Esophagus muscularis mucosa (tissue), 4 donors: Measurements from ENCODE around the gene PRKCH. TPM values are rescaled to one million over a fixed set of nuclear protein-coding genes. Genes with fewer than 3 reads are reported as not detected.

Experiments used
- DNase-seq: peaks from one replicate; pipeline ENCODE4 v3.0.0-alpha.2; 2017; ENCODE audit errors: extremely low spot score
- H3K27ac ChIP-seq, 4 donors: fragments of 200-600 bp; sonication (generic); replicated peaks in 1 of 4; 1 replicate in 3 of 4; 2 replicates in 1 of 4; pipeline ENCODE4 v1.5.1; 2016 to 2019; ENCODE audit warnings: mild to moderate bottlenecking in 1 of 4
- H3K27me3 ChIP-seq, 4 donors: fragments of 200-600 bp; sonication (generic); one replicate each; pipeline versions ENCODE4 v1.5.1 to v1.6.0; 2016 to 2019
- H3K36me3 ChIP-seq, 4 donors: fragments of 200-600 bp; sonication (generic); one replicate each; pipeline ENCODE4 v1.5.1; 2016 to 2019
- H3K4me1 ChIP-seq, 4 donors: fragments of 200-600 bp; sonication (generic); one replicate each; pipeline ENCODE4 v1.5.1; 2016 to 2019
- H3K4me3 ChIP-seq, 4 donors: fragments of 200-600 bp; sonication (generic); 1 replicate in 2 of 4; 2 replicates in 2 of 4; pipeline ENCODE4 v1.5.1; 2016 to 2019; ENCODE audit warnings: mild to moderate bottlenecking in 4 of 4, moderate library complexity in 1 of 4
- H3K9me3 ChIP-seq, 4 donors: fragments of 200-600 bp; sonication (generic); 1 replicate in 3 of 4; 2 replicates in 1 of 4; pipeline ENCODE4 v1.5.1; 2016 to 2019
- EP300 ChIP-seq: sonication (generic); formaldehyde crosslinking; IDR thresholded peaks from one replicate; pipeline ENCODE4 v1.6.1; 2017; ENCODE audit warnings: antibody characterized with exemption
- POLR2A ChIP-seq: fragments of 450-650 bp; IDR thresholded peaks from one replicate; pipeline ENCODE4 v1.6.1; 2017; ENCODE audit warnings: antibody characterized with exemption, moderate library complexity, mild to moderate bottlenecking, low read depth
- POLR2AphosphoS5 ChIP-seq, 2 donors: sonication (generic); formaldehyde crosslinking; IDR thresholded peaks; one replicate each; pipeline ENCODE4 v1.6.1; 2017; ENCODE audit warnings: antibody characterized with exemption in 2 of 2
- WGBS: methylation state at CpG from one replicate; pipeline ENCODE4 v1.1.5; 2018; 5-methylcytosine and 5-hydroxymethylcytosine counted together
- intact Hi-C: fragments of 100-400 bp; cut with DNase I; formaldehyde crosslinking; loops from one replicate; pipeline ENCODE4 v1.15.1; 2023
- total RNA-seq, 4 donors: library from RNA; depleted of rRNA; stranded (reverse); fragments of >200 nt; gene quantifications; one replicate each; pipeline versions ENCODE4 v1.1.0 to v1.2.1, GENCODE V29; 2016
- TF ChIP-seq, protein P1 (sequence below), 3 experiments: fragments of 200-600 bp in 2 of 3; fragments of 450-650 bp in 1 of 3; sonication (generic) in 2 of 3; IDR thresholded peaks; one replicate each; pipeline ENCODE4 v1.5.1; 2017 to 2019; ENCODE audit warnings: antibody characterized with exemption in 3 of 3, mild to moderate bottlenecking in 2 of 3, moderate library complexity in 1 of 3

PRKCH gene
- total RNA-seq, 4 donors from 2014 or later, result 13.3 to 67.6 (median 32.2) TPM

GRCh38 chr14:61329478-61330051, 8.2 kb downstream of the PRKCH start:
- TF ChIP-seq, protein P1, sequence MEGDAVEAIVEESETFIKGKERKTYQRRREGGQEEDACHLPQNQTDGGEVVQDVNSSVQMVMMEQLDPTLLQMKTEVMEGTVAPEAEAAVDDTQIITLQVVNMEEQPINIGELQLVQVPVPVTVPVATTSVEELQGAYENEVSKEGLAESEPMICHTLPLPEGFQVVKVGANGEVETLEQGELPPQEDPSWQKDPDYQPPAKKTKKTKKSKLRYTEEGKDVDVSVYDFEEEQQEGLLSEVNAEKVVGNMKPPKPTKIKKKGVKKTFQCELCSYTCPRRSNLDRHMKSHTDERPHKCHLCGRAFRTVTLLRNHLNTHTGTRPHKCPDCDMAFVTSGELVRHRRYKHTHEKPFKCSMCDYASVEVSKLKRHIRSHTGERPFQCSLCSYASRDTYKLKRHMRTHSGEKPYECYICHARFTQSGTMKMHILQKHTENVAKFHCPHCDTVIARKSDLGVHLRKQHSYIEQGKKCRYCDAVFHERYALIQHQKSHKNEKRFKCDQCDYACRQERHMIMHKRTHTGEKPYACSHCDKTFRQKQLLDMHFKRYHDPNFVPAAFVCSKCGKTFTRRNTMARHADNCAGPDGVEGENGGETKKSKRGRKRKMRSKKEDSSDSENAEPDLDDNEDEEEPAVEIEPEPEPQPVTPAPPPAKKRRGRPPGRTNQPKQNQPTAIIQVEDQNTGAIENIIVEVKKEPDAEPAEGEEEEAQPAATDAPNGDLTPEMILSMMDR (IDR thresholded peaks at IDR 0.05), result no peak
- TF ChIP-seq POLR2A, result no peak
- no peak for TF ChIP-seq POLR2AphosphoS5 (IDR thresholded peaks at IDR 0.05)
- TF ChIP-seq EP300, result no peak
- Histone ChIP-seq H3K27ac (peak overlapping the region in 3 of 4 donors; percentile 19 to 43 (median 37)), H3K27me3 (no peaks in the 10 kb centered on the region), H3K4me3 (no peak overlapping the region), H3K4me1 (peaks cover 0 to 16% (median 2%) of the 10 kb centered on the region in 4 donors), H3K36me3 (no peaks in the 10 kb centered on the region), H3K9me3 (peaks cover 0 to 4% (median 0%) of the 10 kb centered on the region in 4 donors)
- intact Hi-C loops, result no loop called here
- DNase-seq, result no peak
- 89% methylated on average over 8 of the region's 8 CpGs for WGBS

DNA sequence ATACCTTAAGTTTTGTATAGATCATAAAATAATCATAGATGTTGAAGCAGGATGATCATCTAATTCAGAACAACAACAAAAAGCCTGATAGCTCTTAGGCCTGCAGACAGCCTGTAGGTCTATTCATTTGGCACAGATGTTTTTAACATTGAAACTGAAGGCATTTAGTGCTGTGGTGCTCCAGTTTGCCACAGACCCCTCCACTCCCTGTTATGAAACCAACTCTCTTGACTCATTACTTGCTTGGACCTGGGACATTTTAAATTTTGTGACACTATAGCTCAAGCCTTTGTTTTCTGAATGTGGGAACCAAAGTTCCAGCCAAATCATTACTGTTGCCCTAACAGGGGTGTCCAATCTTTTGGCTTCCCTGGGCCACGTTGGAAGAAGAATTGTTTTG, 9.1 kb downstream of the PRKCH start:
- Histone ChIP-seq H3K27ac (peak overlapping the region in 1 of 4 donors; percentile 37), H3K36me3 (no peaks in the 10 kb centered on the region), H3K4me3 (no peak overlapping the region), H3K27me3 (no peaks in the 10 kb centered on the region), H3K9me3 (peaks cover 0 to 4% (median 0%) of the 10 kb centered on the region in 4 donors), H3K4me1 (peaks cover 0 to 16% (median 3%) of the 10 kb centered on the region in 4 donors)
- DNase-seq, result no peak
- intact Hi-C loops, result no loop called here
- 82% methylated on average over 1 of the region's 1 CpG for WGBS
- TF ChIP-seq, protein P1 (IDR thresholded peaks at IDR 0.05), result no peak
- TF ChIP-seq POLR2AphosphoS5 (IDR thresholded peaks at IDR 0.05), result no peak
- no peak for TF ChIP-seq POLR2A
- no peak for TF ChIP-seq EP300

DNA sequence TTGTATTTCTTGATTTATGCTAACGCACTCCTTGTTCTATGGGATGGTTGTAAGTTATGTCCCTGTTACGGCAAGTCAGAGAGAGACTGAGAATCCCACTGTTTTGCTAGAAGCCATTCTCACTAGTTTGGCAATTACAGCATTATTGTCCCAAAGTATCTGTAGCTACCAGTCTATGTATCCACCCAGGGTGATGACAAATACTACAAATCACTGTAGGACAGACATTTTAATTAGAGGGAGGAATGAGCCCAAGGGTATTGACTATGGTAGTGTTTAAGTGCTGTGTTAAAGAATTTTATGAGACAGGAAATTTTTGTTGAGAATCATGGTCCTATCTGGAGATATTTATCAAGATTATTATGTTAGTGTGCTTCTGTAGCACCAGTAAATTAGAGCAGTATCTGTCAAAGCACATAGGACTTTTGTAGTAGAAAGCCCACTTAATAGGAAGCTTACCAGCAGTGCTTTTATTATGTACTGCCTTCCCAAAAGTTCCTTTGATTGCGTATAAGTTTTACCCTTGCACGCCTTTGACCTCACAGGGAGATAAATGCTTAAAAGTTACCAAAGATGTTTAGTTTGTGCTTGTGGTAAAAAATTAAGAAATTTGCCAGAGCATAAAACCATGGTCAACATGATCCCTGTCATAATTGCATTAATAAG, 10.7 kb downstream of the PRKCH start:
- 81% methylated on average over 4 of the region's 4 CpGs for WGBS
- intact Hi-C loops, result no loop called here
- no peak for DNase-seq
- no peaks in the 10 kb centered on the region for H3K9me3 ChIP-seq
- TF ChIP-seq POLR2AphosphoS5 (IDR thresholded peaks at IDR 0.05), result no peak
- no peak for TF ChIP-seq EP300
- TF ChIP-seq, protein P1 (IDR thresholded peaks at IDR 0.05), result no peak
- no peak for TF ChIP-seq POLR2A
- no peaks in the 10 kb centered on the region for H3K27me3 ChIP-seq
- no peaks in the 10 kb centered on the region for H3K36me3 ChIP-seq
- H3K4me3 ChIP-seq, result no peak overlapping the region
- peaks cover 0 to 14% (median 3%) of the 10 kb centered on the region in 4 donors for H3K4me1 ChIP-seq
- no peak overlapping the region for H3K27ac ChIP-seq

DNA sequence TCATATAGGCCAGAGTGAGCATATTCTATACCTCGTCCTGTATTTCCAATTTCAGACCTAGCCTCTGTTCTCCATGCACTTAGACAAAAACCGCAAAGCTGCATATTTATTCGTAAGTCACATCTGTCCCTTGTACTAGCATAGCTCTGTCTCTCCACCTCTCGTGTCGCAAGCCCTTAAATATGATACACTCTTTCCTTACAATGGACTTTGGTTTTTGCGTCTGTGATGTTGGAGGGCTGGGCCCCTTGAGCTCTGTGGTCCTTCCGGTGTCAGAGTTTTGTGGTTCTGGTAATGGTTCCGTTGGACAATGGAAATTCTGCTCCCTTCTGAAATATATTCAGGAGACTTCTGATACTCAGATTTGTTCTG, 11.3 kb downstream of the PRKCH start:
- H3K4me1 ChIP-seq, result peaks cover 0 to 14% (median 3%) of the 10 kb centered on the region in 4 donors
- H3K36me3 ChIP-seq, result no peaks in the 10 kb centered on the region
- 91% methylated on average over 8 of the region's 8 CpGs for WGBS
- H3K27ac ChIP-seq, result no peak overlapping the region
- no peaks in the 10 kb centered on the region for H3K9me3 ChIP-seq
- intact Hi-C loops, result no loop called here
- no peaks in the 10 kb centered on the region for H3K27me3 ChIP-seq
- no peak for DNase-seq
- no peak overlapping the region for H3K4me3 ChIP-seq
- TF ChIP-seq POLR2AphosphoS5 (IDR thresholded peaks at IDR 0.05) (no peak), POLR2A (no peak)

DNA sequence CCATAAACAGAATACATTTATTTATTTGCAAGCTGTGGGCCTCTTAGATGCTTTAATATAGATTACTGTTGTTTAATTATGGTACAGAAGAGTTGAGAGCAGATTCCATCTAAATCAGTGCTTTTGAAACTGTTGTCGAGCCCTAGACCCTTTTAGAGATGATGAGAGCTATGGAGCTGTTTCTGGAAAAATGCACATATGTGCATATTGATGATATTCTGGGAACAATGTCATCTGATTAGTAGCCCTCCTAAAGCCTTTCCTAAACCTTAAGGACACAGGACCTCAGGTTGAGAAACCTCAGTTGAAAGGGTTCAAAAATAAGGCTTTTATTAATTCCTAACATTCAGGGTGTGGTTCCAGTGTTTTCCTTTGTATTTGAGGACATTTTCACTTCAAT, 11.7 kb downstream of the PRKCH start:
- DNase-seq, result no peak
- 86% methylated on average over 1 of the region's 1 CpG for whole genome bisulfite sequencing
- Histone ChIP-seq H3K4me3 (no peak overlapping the region), H3K4me1 (peaks cover 0 to 14% (median 3%) of the 10 kb centered on the region in 4 donors), H3K36me3 (no peaks in the 10 kb centered on the region), H3K27ac (no peak overlapping the region), H3K27me3 (no peaks in the 10 kb centered on the region), H3K9me3 (no peaks in the 10 kb centered on the region)
- intact Hi-C loops, result no loop called here
- TF ChIP-seq POLR2A (no peak), POLR2AphosphoS5 (IDR thresholded peaks at IDR 0.05) (no peak), EP300 (no peak)
- TF ChIP-seq, protein P1 (IDR thresholded peaks at IDR 0.05), result no peak
